ENCODE measurements around the gene ADISSP.

- TF ChIP-seq EZH2 (IDR thresholded peaks at IDR 0.05; ENCODE audit: low read depth, unreplicated experiment) (no peak), EZH2phosphoT487 (IDR thresholded peaks at IDR 0.05; ENCODE audit: unreplicated experiment) (no peak), POLR2AphosphoS5 (IDR thresholded peaks at IDR 0.05; ENCODE audit: low read depth) (no peak), CTCF (conservative IDR thresholded peaks at IDR 0.05; ENCODE audit: low read depth in 2 of 2) (no peak), REST (IDR thresholded peaks at IDR 0.05; ENCODE audit: unreplicated experiment) (no peak), ZNF114 (CRISPR knock-in tag; IDR thresholded peaks at IDR 0.05) (no peak), ZNF331 (CRISPR knock-in tag; IDR thresholded peaks at IDR 0.05; ENCODE audit: low read depth) (no peak), JUNB (IDR thresholded peaks at IDR 0.05; ENCODE audit: unreplicated experiment) (no peak), CREB1 (CRISPR knock-in tag; IDR thresholded peaks at IDR 0.05; ENCODE audit: low read depth) (no peak), ZNF462 (CRISPR knock-in tag; IDR thresholded peaks at IDR 0.05) (no peak), NANOG (IDR thresholded peaks at IDR 0.05; ENCODE audit: borderline replicate concordance) (no peak)
Observed at GRCh38 chr20:3723284-3723683, 44.3 kb downstream of the ADISSP start.

Measured in GM23338 (cell line).